GDM1 (cell line): Measurements from ENCODE around the gene PRXL2A.
"Not testable (repeated sequence)": the region's sequence is repeated elsewhere in the genome, so short reads cannot be mapped to it uniquely, and the experiment has no call there.

Experiments
- DNase-seq: peaks from one replicate; lab custom pipeline; 2025; lab: John Stamatoyannopoulos, UW

PRXL2A gene

GRCh38 chr10:80474941-80475340 lies 66.6 kb downstream of the PRXL2A start:
- DNase-seq, result no peak

GRCh38 chr10:80475641-80476040 lies 67.3 kb downstream of the PRXL2A start:
- not testable (repeated sequence) for DNase-seq

- no peak for DNase-seq
These were observed 68.3 kb downstream of the PRXL2A start for GRCh38 chr10:80476685-80477084.

- DNase-seq, result no peak
These were observed 69.5 kb downstream of the PRXL2A start for GRCh38 chr10:80477813-80478212.

GRCh38 chr10:80480373-80480772 lies 72.0 kb downstream of the PRXL2A start:
- not testable (repeated sequence) for DNase-seq

GRCh38 chr10:80480852-80481251 lies 72.5 kb downstream of the PRXL2A start:
- DNase-seq, result no peak

GRCh38 chr10:80484243-80484642 lies 75.9 kb downstream of the PRXL2A start:
- no peak for DNase-seq

GRCh38 chr10:80484676-80485075 lies 76.3 kb downstream of the PRXL2A start:
- no peak for DNase-seq

GRCh38 chr10:80485076-80485945 lies 77.0 kb downstream of the PRXL2A start:
- no peak for DNase-seq

- peak; percentile 23 for DNase-seq
These were observed 77.8 kb downstream of the PRXL2A start for GRCh38 chr10:80485946-80486764.
